ENCODE measurements around the gene STK4. TPM values are rescaled to one million over a fixed set of nuclear protein-coding genes. Genes with fewer than 3 reads are reported as not detected.
A peak's percentile ranks its signal among the peaks of the same experiment; 100 is the strongest.

Gene STK4
- total RNA-seq, 1 donor from 2014 or later = 34.8 TPM

GRCh38 chr20:45118028-45118427 is 151.7 kb downstream of the STK4 start:
- TF ChIP-seq, protein P1, sequence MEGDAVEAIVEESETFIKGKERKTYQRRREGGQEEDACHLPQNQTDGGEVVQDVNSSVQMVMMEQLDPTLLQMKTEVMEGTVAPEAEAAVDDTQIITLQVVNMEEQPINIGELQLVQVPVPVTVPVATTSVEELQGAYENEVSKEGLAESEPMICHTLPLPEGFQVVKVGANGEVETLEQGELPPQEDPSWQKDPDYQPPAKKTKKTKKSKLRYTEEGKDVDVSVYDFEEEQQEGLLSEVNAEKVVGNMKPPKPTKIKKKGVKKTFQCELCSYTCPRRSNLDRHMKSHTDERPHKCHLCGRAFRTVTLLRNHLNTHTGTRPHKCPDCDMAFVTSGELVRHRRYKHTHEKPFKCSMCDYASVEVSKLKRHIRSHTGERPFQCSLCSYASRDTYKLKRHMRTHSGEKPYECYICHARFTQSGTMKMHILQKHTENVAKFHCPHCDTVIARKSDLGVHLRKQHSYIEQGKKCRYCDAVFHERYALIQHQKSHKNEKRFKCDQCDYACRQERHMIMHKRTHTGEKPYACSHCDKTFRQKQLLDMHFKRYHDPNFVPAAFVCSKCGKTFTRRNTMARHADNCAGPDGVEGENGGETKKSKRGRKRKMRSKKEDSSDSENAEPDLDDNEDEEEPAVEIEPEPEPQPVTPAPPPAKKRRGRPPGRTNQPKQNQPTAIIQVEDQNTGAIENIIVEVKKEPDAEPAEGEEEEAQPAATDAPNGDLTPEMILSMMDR (IDR thresholded peaks at IDR 0.05; ENCODE audit: insufficient read depth, low read length, severe bottlenecking) = peak; percentile 13
- H3K36me3 ChIP-seq (ENCODE audit: control insufficient read depth, insufficient read depth, low read length) = no peaks in the 10 kb centered on the region
- peaks cover 3% of the 10 kb centered on the region for H3K27me3 ChIP-seq (ENCODE audit: control insufficient read depth, insufficient read depth, low read length)
- no peak for FAIRE-seq
- no peak overlapping the region for H3K4me3 ChIP-seq (ENCODE audit: low read depth, low read length)
- no peak for DNase-seq (ENCODE audit: low read depth)

- DNase-seq (ENCODE audit: low read depth) (no peak), FAIRE-seq (peak; percentile 62)
- no peaks in the 10 kb centered on the region for H3K36me3 ChIP-seq (ENCODE audit: control insufficient read depth, insufficient read depth, low read length)
- peaks cover 12% of the 10 kb centered on the region for H3K27me3 ChIP-seq (ENCODE audit: control insufficient read depth, insufficient read depth, low read length)
- TF ChIP-seq, protein P1 (IDR thresholded peaks at IDR 0.05; ENCODE audit: insufficient read depth, low read length, severe bottlenecking) = no peak
- H3K4me3 ChIP-seq (ENCODE audit: low read depth, low read length) = no peak overlapping the region
Observed at GRCh38 chr20:45119556-45120266, 153.4 kb downstream of the STK4 start.

GRCh38 chr20:45121388-45121787 is 155.1 kb downstream of the STK4 start:
- no peaks in the 10 kb centered on the region for H3K36me3 ChIP-seq (ENCODE audit: control insufficient read depth, insufficient read depth, low read length)
- TF ChIP-seq, protein P1 (IDR thresholded peaks at IDR 0.05; ENCODE audit: insufficient read depth, low read length, severe bottlenecking) = no peak
- DNase-seq (ENCODE audit: low read depth) (no peak), FAIRE-seq (no peak)
- peaks cover 12% of the 10 kb centered on the region for H3K27me3 ChIP-seq (ENCODE audit: control insufficient read depth, insufficient read depth, low read length)
- no peak overlapping the region for H3K4me3 ChIP-seq (ENCODE audit: low read depth, low read length)

- FAIRE-seq (no peak), DNase-seq (ENCODE audit: low read depth) (no peak)
- peaks cover 12% of the 10 kb centered on the region for H3K27me3 ChIP-seq (ENCODE audit: control insufficient read depth, insufficient read depth, low read length)
- TF ChIP-seq, protein P1 (IDR thresholded peaks at IDR 0.05; ENCODE audit: insufficient read depth, low read length, severe bottlenecking) = no peak
- no peak within 1 kb of the TSS for H3K4me3 ChIP-seq (ENCODE audit: low read depth, low read length)
- H3K36me3 ChIP-seq (ENCODE audit: control insufficient read depth, insufficient read depth, low read length) = no peaks in the 10 kb centered on the region
Observed at GRCh38 chr20:45124365-45124764, 158.1 kb downstream of the STK4 start, which contains the start of gene WFDC12. WFDC12 (minus strand) TSS chr20:45124465; CDS start chr20:45124447, 18 bp downstream.

- Histone ChIP-seq H3K27me3 (ENCODE audit: control insufficient read depth, insufficient read depth, low read length) (peaks cover 9% of the 10 kb centered on the region), H3K4me3 (ENCODE audit: low read depth, low read length) (no peak overlapping the region), H3K36me3 (ENCODE audit: control insufficient read depth, insufficient read depth, low read length) (no peaks in the 10 kb centered on the region)
- FAIRE-seq (peak; percentile 93), DNase-seq (ENCODE audit: low read depth) (peak; percentile 92)
- TF ChIP-seq, protein P1 (IDR thresholded peaks at IDR 0.05; ENCODE audit: insufficient read depth, low read length, severe bottlenecking) = no peak
Observed at GRCh38 chr20:45128099-45128498, 161.8 kb downstream of the STK4 start.

Other genes with a start within 250 kb of the STK4 start
- under 0.01 and 0.26 TPM in 2 replicates for gene KCNK15, start 220.6 kb upstream of the STK4 start, total RNA-seq
- not detected in 2 replicates for gene RIMS4, start 156.0 kb upstream of the STK4 start, total RNA-seq
- gene YWHAB, start 80.8 kb upstream of the STK4 start, total RNA-seq = 43.2 and 70.8 TPM in 2 replicates
- gene PABPC1L, start 56.5 kb upstream of the STK4 start, total RNA-seq = 17.1 and 24.2 TPM in 2 replicates
- gene TOMM34, start 6.1 kb upstream of the STK4 start, total RNA-seq = 17.6 and 25.2 TPM in 2 replicates
- 0.53 and 0.90 TPM in 2 replicates for gene KCNS1, start 134.6 kb downstream of the STK4 start, total RNA-seq
- gene WFDC5, start 148.7 kb downstream of the STK4 start, total RNA-seq = 0.79 and 4.1 TPM in 2 replicates
- not detected in 2 replicates for gene WFDC12, start 158.0 kb downstream of the STK4 start, total RNA-seq
- gene PI3, start 208.4 kb downstream of the STK4 start, total RNA-seq = 15.5 and 110 TPM in 2 replicates
- not detected in 2 replicates for gene SEMG1, start 240.5 kb downstream of the STK4 start, total RNA-seq

Data from bronchial epithelial cell (primary cell).